H7 (cell line): Measurements from ENCODE around the gene C20orf141. TPM values are rescaled to one million over a fixed set of nuclear protein-coding genes. Genes with fewer than 3 reads are reported as not detected.
"Not testable (repeated sequence)": the region's sequence is repeated elsewhere in the genome, so short reads cannot be mapped to it uniquely, and the experiment has no call there.

Experiments
- DNase-seq: peaks from one replicate; pipeline ENCODE4 v3.0.0; 2012
- H3K27me3 ChIP-seq: 2 replicates; pipeline ENCODE4 v1.6.0; 2011; ENCODE audit warnings: mild to moderate bottlenecking, low read length; ENCODE audit not compliant: control insufficient read depth, insufficient read depth
- H3K36me3 ChIP-seq: replicated peaks from 2 replicates; pipeline ENCODE4 v1.5.1; 2011; ENCODE audit warnings: low read length; ENCODE audit not compliant: control insufficient read depth, insufficient read depth
- H3K4me3 ChIP-seq: 2 replicates; pipeline ENCODE4 v1.5.1; 2011; ENCODE audit warnings: low read depth, mild to moderate bottlenecking, control low read depth, low read length, moderate library complexity; ENCODE audit not compliant: insufficient read depth
- total RNA-seq: library from RNA; depleted of rRNA; stranded (reverse); fragments of >200 nt; shearing (Covaris generic); gene quantifications from 2 replicates; pipeline ENCODE4 v1.2.3, GENCODE V29; 2014

C20orf141 gene
- total RNA-seq, 1 experiment from 2014 or later, result not detected

DNA sequence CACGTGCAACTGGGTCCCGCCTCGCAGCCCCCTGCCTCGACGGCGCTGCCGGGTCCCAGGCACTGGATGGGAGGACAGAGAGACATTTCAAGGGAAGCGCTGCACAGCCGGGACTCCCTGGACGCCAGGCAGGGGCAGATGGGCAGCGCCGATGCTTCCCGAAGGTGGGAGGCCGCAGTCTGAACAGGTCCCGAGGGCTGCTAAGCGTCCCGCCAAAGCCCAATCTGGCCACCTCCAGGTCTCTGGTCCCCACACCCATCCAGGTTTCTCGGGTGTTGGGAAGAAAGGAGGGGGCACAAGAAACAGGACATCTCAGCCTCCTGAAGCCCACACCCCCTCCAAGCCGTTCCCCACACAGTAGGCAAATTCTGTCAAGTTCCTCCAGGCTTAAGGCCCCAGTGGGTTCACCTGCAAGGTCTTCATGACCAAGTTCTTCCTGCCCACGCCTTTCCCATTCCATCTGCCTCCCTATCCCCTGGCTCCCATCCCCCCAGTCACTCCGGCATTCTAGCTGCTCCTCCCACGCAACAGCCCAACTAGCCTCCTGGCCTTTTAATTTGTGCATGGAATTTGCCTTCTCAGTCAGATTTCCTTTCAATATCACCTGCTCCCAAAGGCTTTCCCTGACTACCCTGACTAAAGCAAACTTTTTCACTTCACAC is 9.0 kb upstream of the C20orf141 start:
- H3K4me3 ChIP-seq, result no peak overlapping the region
- peaks cover 66% of the 10 kb centered on the region for H3K27me3 ChIP-seq
- DNase-seq, result peak; percentile 79
- H3K36me3 ChIP-seq, result no peaks in the 10 kb centered on the region

DNA sequence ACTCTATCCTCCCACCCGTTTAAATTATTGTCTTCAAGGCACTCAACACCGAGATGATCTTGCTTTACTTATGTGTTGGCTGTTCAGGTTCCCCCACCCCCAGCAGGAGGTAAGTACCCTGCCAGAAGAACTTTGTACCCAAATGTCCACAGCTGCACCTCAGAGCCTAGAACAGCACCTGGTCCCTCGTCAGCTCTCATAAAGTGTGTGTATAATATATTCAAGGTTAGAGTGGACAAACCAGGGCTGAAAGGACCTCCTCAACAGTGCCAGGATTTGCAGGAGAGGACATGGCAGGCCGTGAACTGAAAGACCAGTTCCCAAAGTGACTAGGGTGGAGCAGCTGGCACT is 8.5 kb upstream of the C20orf141 start:
- H3K4me3 ChIP-seq, result no peak overlapping the region
- no peak for DNase-seq
- no peaks in the 10 kb centered on the region for H3K36me3 ChIP-seq
- H3K27me3 ChIP-seq, result peaks cover 61% of the 10 kb centered on the region

GRCh38 chr20:2807019-2807418 is 7.8 kb upstream of the C20orf141 start:
- Histone ChIP-seq H3K27me3 (peaks cover 56% of the 10 kb centered on the region), H3K36me3 (no peaks in the 10 kb centered on the region), H3K4me3 (no peak overlapping the region)
- no peak for DNase-seq

GRCh38 chr20:2807929-2808328 is 6.9 kb upstream of the C20orf141 start:
- DNase-seq, H3K36me3 ChIP-seq, H3K4me3 ChIP-seq: not testable (repeated sequence)
- peaks cover 47% of the 10 kb centered on the region for H3K27me3 ChIP-seq

DNA sequence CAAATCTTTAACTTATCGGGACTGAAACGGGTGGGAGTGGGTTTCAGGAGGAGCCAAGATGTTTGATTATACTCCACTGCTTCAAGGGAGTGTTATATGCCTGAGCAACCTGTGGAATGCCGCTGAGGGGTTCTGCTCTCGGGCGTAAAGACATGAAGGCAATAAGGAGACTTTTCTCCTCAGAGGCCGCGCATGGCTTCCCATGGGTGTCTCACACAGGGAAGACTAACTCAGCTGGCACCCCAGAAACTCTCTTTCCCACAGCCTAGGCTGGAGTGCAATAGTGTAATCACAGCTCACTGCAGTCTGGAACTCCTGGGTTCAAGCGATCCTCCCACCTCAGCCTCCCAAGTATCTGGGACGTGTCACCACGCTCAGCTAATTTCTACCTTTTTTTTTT is 5.1 kb upstream of the C20orf141 start:
- peaks cover 30% of the 10 kb centered on the region for H3K27me3 ChIP-seq
- no peak overlapping the region for H3K4me3 ChIP-seq
- no peak for DNase-seq
- no peaks in the 10 kb centered on the region for H3K36me3 ChIP-seq

- Histone ChIP-seq H3K36me3 (no peaks in the 10 kb centered on the region), H3K4me3 (no peak overlapping the region), H3K27me3 (peaks cover 7% of the 10 kb centered on the region)
- DNase-seq, result peak; percentile 6
Observed at GRCh38 chr20:2812189-2812588, 2.6 kb upstream of the C20orf141 start.

DNA sequence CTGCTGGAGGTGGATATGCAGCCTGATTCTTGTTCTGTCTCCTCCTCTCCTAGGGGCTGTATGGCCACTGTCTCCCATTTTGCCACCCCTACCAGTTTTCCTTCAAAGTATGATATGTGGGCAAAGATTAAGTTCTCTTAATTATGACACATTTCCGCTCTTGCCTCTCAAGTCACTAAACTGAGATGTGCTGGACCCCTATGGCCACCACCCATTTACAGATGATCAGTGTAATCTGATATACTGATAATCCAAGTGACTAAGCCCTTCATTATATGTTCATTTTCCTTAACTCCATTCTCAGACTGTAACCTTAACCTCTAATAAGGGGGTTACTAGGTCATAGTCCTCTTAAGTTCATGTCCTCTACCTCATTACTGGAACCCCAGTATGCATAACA is 711 bp upstream of the C20orf141 start:
- DNase-seq, result peak; percentile 7

GRCh38 chr20:2815242-2815900 is 584 bp downstream of the C20orf141 start:
- peaks cover 10% of the 10 kb centered on the region for H3K27me3 ChIP-seq
- no peak overlapping the region for H3K4me3 ChIP-seq
- DNase-seq, result peak; percentile 26
- no peaks in the 10 kb centered on the region for H3K36me3 ChIP-seq

More for the DNA sequence above, 711 bp upstream of the C20orf141 start:
- Histone ChIP-seq H3K27me3 (peaks cover 5% of the 10 kb centered on the region), H3K36me3 (no peaks in the 10 kb centered on the region), H3K4me3 (no peak overlapping the region)

DNA sequence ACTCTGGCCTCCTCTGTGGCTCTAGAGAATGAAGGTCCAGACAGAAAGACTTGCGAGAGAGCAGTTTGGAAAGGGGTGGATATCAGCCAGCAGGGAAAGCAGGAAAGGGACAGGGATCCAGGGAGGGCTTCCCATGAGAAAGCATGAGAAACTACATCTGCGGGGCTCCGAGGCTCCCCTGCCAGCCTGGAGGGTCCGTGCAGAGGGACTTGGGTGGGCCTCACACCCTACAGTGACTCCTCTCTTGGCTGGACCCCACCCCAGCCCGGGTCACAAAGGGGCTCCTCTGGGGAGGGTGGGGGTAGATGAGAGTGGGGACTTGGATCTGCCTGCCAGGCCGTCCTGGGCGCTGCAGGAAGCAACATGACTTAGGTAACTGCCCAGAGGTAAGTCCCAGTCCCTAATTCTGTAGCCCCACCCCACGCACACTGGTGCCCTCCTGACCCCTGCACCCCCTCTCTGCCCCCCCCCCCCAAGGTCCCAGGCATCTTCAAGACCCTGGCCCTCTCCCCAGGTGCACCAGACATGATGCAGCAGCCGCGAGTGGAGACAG is 1.3 kb downstream of the C20orf141 start, which contains the start of gene TMEM239:
Gene TMEM239, plus strand, starts transcription at position 335 of the 553 bp plus-strand sequence. Its CDS starts 191 bp downstream, at position 526.
- Histone ChIP-seq H3K36me3 (no peaks in the 10 kb centered on the region), H3K4me3 (no peak within 1 kb of the TSS), H3K27me3 (peaks cover 17% of the 10 kb centered on the region)
- no peak for DNase-seq

- Histone ChIP-seq H3K36me3 (no peaks in the 10 kb centered on the region), H3K27me3 (peaks cover 24% of the 10 kb centered on the region)
- DNase-seq, result peak; percentile 78
Observed at GRCh38 chr20:2816583-2817340, 2.0 kb downstream of the C20orf141 start.

GRCh38 chr20:2817341-2817726 is 2.5 kb downstream of the C20orf141 start:
- Histone ChIP-seq H3K27me3 (peaks cover 29% of the 10 kb centered on the region), H3K4me3 (no peak overlapping the region), H3K36me3 (no peaks in the 10 kb centered on the region)
- peak; percentile 6 for DNase-seq

More at GRCh38 chr20:2816583-2817340, 2.0 kb downstream of the C20orf141 start:
- no peak overlapping the region for H3K4me3 ChIP-seq

DNA sequence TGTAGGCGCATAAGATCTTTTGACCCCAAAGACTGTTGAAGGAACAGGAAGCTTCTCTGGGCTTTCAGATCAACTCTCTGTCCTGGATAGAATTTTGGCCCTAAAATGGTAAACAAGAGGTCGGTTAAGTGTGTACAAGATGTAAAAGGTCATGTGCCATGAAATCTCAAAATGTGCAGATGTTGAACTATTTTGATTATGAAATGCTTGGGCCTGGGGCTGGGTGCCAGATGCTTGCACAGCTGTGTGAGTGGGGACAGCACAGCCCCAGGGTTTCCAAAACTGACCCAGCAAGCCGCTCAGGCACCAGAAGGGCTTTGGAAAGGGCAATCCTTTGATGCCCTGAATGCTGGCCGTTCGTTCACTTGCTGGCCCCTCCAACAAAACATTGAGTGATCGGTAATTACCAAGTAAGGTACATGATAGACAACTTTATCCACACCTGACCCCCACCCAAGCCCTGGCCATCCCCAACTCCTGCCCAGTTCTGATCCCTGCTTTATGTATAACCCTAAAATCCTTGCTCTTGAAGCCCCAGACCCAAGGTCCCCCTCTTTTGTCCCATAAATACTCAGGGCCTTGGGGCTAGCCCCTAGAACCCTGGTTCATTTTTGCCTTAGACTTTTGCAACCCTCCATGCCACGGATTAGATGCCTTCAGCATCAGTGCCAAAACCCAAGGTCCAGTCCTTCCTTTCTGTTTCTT is 3.3 kb downstream of the C20orf141 start:
- DNase-seq, result peak; percentile 5
- no peaks in the 10 kb centered on the region for H3K36me3 ChIP-seq
- H3K4me3 ChIP-seq, result no peak overlapping the region
- H3K27me3 ChIP-seq, result peaks cover 29% of the 10 kb centered on the region

- peak; percentile 87 for DNase-seq
- peaks cover 29% of the 10 kb centered on the region for H3K27me3 ChIP-seq
- no peaks in the 10 kb centered on the region for H3K36me3 ChIP-seq
- peak overlapping the region; percentile 31 for H3K4me3 ChIP-seq
Observed at GRCh38 chr20:2820084-2820895, 5.5 kb downstream of the C20orf141 start.
